CD4-positive, alpha-beta T cell treated with Interleukin-4 for 1 hour (primary cell): ENCODE data around the gene ARFGAP2.
"Not testable (repeated sequence)": the region's sequence is repeated elsewhere in the genome, so short reads cannot be mapped to it uniquely, and the experiment has no call there.

Source experiments
- DNase-seq, 2 donors: peaks; one replicate each; pipeline ENCODE4 v3.0.0-alpha.2; 2020 to 2022

ARFGAP2 gene

DNA sequence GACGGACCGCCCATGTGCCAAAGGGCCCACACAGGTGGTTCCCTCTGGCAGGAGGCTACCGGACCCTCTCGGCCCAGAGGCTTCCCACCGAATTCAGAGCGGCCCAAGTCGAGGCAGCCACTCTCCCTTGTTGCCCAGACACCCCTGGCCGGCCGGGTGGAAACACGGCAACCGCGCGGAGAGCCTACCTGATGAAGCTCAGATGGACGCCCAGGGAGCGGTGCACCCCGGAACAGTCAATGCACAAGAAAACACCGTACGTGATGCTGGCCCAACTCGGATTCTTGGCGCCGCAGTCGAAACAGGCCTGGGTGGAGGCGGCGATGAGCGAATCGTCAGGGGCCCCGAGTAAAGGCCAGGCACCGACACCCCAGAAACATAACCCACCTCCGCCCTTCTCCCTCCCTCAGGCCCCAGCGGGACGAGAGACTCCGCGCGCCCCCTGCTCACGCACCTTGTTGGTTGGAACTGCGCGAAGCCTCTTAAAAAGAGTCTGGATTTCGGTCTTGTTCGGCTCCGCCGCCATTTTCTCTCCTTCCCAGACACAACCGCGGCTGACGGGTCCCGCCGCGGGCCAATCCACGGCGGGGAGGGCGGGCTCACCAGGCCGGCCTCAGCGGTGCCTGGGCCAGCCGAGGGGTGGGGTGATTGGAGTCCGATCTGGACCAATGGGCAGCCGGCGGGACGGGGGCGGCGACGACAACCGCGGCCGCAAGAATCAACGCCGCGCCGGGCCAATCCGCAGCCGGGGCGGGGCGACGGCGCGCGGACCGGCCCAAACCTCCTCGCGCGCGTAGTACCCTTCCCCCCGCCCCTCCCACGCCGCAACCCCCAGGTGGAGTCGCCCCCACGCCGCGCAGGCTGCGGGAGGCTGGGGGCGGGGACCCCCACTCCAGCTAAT is at the start of gene ARFGAP2:
TSS of gene ARFGAP2 (minus strand) at position 552 of the 901 bp plus-strand sequence. CDS start at position 526, 26 bp downstream.
- DNase-seq: peak; percentile 96 to 97

DNA sequence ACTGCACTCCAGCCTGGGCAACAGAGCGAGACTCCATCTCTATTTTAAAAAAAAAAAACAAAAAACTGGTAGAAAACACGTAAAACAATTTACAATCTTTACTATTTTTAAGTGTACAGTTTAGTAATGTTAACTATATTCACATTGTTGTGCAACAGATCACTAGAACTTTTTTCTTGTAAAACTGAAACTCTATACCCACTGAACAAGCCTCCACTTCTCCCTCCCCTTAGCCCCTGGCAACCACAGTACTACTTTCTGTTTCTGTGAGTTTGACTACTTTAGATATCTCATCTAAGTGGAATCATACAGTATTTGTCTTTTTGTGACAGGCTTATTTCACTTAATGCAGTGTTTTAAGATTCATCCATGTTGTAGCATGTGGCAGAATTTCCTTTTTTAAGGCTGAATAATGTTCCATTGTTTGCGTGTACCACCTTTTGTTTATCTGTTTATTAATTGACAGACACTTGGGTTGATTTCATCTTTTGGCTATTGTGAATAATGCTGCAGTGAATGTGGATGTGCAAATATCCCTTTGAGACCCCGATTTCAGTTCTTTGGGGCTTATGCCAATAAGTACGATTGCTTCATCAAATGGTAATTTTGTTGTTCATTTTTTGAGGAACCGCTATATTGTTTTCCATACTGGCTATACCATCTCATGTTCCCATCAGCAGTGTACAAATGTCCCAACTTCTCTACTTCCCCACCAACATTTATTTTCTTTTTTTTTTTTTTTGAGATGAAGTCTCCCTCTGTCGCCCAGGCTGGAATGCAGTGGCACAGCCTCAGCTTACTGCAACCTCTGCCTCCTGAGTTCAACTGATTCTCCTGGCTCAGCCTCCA is 49.1 kb upstream of the ARFGAP2 start:
- peak in 1 of 2 donors; percentile 15 for DNase-seq

DNA sequence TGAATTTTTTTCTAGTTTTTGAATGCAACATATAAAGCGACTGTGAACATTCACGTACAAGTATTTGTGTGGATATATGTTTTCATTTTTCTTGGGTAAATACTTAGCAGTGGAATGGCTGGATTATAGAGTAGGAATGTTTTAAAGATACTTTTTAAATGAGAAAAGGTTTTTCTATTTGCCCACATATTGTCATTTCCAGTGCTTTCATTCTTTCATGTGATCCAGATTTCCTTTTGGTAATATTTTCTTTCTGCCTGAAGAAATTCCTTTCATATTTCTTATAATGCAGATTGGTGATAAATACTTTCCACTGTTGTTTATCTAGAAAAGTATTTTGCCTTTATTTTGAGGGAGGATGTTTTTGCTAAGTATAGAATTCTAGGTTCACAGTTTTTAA is 46.0 kb upstream of the ARFGAP2 start:
- DNase-seq: no peak

DNA sequence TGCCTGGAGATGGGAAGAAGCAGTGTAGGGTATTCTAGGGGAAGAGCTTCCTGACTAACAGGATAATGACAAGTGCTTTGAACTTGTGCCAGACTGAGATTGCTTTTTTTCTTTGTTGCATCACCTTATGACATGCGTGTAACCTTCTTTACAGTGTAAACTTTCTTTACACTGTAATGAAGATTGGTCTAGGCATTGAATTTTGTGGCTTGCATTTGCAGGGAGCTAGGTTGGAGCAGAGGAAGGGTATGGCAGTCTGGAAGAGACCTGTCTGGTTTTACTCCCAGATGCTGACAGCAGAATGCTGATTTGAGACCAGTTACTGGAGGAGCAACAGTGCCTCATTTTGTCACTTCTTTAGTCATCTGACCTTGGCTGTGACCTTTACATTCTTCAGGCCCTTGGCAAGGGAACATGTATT is 43.7 kb upstream of the ARFGAP2 start:
- no peak for DNase-seq

DNA sequence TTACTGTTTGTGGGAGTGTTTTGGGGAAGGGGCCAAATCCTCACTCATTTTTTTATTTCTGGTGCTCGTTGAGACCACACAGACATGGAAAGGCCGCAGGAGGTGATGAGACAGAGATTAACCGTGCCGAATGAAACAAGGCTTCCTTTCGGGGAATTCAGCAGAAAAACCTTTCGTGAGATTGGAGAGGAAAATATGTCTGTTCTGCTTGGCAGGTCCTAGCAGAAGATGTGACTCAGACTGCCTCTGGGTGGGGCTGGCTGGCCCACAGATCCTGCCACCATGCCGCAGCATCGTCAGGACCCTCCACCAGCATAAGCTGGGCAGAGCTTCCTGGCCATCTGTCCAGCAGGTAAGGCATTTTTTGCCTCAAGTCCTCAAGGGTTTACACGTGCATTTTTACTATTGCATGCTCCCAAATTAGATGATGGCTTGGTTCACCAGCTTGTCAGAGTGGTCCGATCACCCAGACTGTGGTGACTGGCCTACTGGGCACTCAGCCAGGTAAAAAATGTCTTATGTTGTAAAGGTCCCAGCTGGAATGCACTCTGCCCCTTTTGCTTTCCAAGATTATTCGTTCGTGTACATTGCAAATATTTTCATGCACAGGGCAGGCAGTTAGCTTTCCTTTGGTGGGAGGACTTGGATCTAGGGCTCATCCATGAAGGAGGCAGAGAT is 39.6 kb upstream of the ARFGAP2 start:
- DNase-seq: peak; percentile 43 to 53

DNA sequence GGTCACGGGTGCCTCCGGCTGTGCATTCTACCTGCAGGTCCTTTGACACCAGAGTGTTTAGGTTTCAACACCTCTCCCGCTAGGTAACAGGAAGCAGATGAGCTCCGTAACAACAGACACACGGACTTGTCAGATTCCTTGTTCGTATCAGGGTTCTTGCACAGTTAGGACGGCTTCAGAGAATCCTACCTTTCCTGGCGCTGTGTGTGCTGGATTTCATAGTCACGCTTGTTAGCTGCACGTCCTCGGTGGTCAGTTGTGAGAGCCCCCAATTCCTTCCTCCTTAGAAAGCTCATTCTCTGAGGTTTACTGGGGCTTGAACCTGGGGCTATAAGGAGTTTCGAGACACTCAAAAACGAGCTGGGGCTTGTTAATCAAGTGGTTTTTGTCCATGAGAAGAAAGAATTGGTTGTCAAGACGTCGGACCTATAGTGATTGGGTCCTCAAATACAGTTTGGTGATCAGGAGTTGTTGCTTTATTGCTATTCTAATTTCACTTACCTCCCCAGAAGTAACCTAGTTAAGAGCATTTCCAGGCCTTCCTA is 38.8 kb upstream of the ARFGAP2 start:
- no peak for DNase-seq

DNA sequence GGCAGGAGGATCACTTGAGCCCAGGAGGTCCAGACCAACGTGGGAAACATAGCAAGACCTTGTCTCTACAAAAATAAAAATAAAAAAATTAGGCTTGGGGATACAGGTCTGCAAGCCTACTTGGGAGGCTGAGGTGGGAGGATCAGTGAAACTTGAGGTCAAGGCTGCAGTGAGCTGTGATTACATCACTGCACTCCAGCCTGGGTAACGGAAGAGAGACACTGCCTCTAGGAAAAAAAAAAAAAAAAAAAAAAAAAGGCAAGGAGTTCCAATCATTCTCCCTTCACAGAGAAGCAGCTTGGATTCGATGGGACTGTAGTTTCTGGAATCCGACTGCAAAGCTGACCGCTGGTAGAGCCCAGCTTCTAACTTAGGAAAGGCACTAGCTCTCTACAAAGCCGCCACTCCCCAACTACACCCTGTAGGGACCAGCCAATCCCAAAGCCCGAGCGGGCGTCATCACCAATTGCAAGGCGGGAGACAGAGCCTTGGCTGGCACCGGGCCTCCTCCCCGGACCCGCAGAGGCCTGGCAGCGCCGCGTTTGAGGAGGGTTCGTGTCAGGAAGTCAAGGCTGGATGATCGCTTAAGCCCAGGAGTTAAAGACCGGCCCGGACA is 37.4 kb upstream of the ARFGAP2 start:
- DNase-seq: peak; percentile 85 to 87

DNA sequence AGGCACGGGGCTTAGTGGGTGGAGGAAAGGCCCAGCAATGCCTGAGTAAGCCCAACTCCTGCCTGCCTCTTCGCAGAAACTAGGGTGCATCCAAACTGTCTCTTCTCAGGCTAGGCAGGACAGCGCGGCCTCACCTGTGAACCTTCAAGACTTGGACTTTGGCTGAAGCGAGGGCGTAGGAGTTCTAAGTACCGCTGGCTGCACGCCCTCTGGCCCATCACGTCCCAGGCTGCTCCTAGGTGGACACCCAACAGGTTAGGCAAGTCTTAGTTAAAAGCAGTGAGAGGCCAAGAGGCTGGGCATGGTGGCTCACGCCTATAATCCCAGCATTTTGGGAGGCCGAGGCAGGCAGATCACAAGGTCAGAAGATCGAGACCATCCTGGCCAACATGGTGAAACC is 36.3 kb upstream of the ARFGAP2 start:
- no peak for DNase-seq

DNA sequence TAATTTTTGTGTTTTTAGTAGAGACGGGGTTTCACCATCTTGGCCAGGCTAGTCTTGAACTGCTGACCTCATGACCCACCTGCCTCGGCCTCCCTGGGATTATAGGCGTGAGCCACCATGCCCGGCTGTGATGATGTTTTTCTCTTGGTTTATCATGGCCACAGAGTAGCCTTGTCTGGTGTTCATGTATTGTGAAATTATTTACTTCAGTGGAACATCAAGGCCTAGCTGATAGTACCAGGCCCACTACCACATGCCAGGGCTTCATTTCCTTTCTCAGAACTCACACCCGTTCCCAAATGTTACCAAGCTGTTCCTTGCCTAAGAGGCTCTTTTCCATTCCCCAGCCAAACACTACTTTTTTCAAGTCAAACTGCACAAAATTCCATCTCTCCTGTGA is 31.9 kb upstream of the ARFGAP2 start:
- DNase-seq: no peak

DNA sequence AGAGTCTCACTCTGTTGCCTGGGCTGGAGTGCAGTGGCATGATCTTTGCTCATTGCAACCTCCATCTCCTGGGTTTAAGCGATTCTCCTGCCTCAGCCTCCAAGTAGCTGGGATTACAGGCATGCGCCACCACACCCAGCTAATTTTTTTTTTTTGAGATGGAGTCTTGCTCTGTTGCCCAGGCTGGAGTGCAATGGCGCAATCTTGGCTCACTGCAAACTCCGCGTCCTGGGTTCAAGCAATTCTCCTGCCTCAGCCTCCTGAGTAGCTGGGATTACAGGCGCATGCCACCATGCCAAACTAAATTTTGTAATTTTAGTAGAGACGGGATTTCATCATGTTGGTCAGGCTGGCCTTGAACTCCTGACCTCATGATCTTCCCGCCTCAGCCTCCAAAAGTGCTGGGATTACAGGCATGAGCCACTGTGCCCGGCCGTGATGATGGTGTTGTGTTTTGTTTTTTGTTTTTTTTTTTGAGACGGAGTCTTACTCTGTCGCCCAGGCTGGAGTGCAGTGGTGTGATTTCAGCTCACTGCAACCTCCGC is 31.4 kb upstream of the ARFGAP2 start:
- not testable (repeated sequence) for DNase-seq

DNA sequence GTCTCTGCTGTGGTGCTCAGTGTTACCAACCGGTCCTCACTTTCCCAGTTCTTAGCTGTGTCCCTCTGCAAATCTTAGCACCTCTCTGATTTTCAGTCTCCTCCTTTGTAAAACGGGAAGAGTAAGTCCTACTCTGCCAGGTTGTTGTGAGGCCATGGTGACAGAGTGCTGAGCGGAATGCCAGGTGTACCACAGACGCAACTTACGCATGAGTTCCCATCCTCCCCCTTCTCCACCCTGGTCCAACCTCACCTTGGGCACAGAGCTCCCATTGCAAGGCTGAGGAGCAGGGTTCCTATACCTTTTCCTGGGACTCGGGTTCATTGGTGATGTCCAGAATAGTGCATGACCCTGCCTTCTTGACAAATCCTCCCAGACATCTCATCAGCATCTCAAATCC is 30.8 kb upstream of the ARFGAP2 start:
- DNase-seq: no peak

DNA sequence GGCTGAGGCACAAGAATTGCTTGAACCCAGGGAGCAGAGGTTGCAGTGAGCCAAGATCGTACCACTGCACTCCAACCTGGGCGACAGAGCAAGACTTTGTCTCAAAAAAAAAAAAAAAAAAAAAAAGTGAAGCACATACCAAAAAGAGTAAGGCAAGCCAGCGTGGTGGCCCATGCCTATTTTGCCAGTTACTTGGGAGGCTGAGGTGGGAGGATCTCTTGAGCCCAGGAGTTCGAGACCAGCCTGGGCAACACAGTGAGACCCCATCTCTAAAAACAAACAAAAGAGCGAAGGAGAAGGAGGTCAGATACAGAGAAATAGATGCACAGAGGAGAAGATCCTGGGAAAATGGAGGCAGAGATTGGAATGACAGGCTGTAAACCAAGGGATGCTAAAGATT is 29.9 kb upstream of the ARFGAP2 start:
- DNase-seq: not testable (repeated sequence)

DNA sequence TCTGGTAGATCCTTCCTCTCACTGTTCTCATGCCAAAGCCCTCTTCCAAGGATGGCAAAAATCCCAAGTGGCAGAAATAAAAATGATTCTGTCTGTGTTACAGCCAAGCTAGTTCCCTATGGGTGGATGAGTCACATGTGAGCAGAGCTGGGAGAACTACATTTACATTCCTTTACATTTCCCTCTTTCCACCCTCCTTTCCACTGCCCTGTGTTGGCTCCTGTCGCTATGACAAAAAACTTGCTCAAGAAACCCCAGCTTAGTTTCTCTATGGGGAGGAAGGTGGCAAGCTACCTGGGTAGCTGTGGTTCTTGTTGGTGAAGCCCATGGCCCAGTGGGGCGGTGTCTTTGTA is 27.9 kb upstream of the ARFGAP2 start:
- no peak for DNase-seq

DNA sequence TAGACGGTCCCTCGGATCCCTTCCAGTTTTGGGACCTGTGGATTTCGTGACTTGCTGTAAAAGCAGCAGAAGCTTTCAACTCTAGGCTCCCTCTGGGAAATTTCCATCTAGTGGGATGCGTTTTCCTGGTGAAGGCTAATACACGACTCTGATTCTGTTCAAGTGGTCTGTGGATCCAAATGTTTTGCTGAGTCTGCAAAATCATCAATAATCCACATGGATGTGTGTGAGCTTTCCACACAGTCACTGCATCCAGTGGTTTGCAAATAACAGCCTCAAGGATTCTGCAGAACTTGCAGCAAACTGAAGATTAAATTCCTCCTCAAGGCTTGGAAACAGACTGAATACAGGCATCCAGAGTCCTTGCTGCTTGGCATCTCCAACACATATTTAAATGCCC is 25.9 kb upstream of the ARFGAP2 start:
- DNase-seq: no peak

DNA sequence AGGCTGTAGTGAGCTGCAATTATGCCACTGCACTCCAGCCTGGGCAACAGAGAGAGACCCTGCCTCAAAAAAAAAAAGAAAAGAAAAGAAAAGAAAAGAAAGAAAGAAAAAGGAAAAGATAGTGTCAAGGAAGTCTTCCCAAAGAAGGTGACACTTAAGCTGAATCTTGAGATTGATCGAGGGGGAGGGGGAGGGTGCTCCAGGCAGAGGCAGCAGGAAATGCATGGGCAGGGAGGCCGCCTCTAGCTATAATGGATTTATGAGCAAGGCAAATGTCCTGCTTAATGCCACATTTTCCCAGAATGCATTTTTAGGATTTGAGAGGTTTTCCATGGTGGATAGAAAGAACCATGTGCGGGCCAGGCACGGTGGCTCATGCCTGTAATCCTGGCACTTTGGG is 24.3 kb upstream of the ARFGAP2 start:
- no peak for DNase-seq

DNA sequence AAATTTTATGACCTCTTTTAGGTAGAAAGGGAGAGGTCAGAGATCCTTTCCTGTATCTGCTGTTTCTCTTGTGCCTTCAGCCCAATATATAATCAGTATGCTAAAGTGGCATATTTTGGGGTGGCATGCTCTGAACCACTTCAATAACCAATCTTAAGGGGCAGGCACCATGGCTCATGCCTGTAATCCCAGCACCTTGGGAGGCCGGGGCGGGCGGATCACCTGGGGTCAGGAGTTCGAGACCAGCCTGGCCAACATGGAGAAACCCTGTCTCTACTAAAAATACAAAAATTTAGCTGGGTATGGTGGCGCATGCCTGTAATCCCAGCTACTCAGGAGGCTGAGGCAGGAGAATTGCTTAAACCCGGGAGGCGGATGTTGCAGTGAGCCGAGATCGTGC is 21.5 kb upstream of the ARFGAP2 start:
- not testable (repeated sequence) for DNase-seq

DNA sequence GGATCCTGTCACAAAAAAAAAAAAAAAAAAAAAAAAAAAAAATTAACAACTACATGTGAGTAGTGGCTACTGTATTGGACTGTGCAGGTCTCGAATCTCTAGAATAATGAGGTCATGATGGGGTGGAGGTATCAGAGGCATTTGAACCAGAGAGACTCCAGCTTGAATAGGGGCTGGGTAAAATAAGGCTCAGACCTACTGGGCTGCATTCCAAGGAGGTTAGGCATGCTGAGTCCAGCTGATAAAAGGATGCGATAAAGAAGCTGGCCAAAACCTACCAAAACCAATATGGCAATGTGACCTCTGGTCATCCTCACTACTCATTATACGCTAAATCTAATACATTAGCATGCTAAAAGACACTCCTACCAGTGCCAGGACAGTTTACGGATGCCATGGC is 15.4 kb upstream of the ARFGAP2 start:
- no peak for DNase-seq

DNA sequence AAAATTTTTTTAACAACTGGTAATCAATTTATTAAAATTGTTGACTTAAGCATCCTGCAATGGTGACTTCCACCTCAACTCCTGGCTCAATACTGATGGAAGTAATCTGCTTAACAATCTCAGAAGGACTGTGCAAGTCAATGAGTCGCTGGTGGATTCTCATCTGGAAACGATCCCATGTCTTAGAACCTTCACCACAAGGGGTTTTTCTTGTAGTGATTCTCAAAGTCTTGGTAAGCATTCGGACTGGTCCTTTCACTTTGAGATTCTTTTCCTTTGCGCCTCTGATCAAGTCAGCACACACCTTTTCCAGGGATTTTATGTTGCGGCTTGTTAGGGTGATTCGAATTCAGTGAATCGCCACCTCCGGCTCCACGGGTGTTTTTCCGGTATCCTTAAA is 14.5 kb upstream of the ARFGAP2 start:
- not testable (repeated sequence) for DNase-seq

DNA sequence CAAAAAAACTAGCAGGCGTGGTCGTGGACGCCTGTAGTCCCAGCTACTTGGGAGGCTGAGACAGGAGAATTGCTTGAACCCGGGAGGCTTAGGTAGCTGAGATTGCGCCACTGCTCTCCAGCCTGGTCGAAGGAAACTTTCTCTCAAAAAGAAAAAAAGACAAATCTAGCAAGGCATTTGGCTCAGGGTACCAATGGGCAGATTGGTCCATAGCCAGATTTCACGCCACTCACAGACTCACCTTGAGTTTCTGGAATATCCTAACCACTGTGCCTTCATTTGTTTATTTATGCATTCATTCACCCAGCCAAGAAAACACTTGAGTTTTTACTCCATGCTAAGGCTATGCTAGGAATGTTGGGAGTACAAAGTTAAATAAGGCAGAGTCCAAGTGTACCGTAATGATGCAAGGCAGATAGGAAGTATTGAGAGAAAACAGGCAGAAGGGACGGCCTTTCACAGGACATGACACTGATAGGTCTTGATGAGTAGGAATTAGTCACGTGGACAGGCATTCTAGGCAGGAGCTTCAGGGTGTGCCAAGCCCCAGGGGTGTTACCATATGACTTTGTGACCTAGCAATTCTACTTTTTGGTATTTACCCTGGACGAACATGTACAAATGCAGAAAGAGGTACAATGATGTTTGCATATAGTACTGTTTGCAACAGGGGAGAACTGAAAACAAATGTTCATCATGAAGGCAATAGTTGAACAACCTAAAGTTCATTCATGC is 12.6 kb upstream of the ARFGAP2 start:
- DNase-seq: no peak

DNA sequence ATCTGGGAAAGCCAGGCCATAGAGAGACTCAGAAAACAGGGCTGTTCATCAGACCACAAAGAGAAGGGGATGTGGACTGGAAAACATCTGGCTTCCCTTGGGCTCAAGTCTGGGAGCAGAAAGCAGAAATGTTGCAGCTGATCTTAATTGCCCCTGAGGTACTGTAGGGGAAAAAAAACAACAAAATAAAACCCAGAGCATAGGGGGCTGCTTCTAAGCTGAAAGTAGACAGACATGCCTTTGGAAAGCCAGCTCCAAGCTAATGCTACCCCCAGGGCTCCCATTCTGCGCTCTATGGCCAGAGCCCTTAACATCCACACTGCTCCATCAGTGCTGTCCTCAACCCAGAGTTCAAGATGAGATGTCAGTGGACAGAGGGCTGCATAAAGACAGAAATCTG is 11.6 kb upstream of the ARFGAP2 start:
- no peak for DNase-seq

DNA sequence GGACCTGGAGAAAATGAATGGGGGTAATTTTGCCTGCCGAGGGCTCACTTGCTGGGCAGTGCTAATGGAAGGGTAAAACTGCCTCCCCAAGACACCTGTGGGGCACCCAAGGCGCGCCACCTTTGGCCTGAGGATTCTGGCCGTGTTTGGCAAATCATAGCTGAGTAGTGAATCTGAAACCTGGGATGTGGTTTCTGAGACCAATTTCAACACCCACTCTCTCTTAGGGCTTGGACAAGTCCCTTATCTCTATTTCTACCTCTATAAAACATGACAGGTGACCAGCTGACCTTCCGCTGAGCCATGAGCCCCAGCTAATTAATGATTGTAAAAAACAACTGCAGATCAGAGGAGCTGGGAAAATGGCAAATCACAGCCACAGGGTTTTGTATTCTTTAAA is 11.0 kb upstream of the ARFGAP2 start:
- no peak for DNase-seq
